K562 (cell line): ENCODE results near the gene ZNF691. TPM values are rescaled to one million over a fixed set of nuclear protein-coding genes. Genes with fewer than 3 reads are reported as not detected.

ENCODE experiments used
- ADNP ChIP-seq: fragments of 200-800 bp; sonication (Bioruptor generic); IDR thresholded peaks from 2 replicates; pipeline ENCODE4 v1.6.1; 2016; ENCODE audit warnings: missing genetic modification characterization, missing compliant biosample characterization
- CREM ChIP-seq: IDR thresholded peaks from 2 replicates; pipeline ENCODE4 v1.6.1; 2014; ENCODE audit warnings: antibody characterized with exemption, low read depth
- HNRNPUL1 ChIP-seq: fragments of 200-400 bp; formaldehyde crosslinking; IDR thresholded peaks from 2 replicates; pipeline ENCODE4 v1.6.1; 2017; ENCODE audit warnings: low read length
- NCOA1 ChIP-seq: fragments of 450-650 bp; IDR thresholded peaks from 2 replicates; pipeline ENCODE4 v1.6.1; 2016; ENCODE audit warnings: low read depth
- PPARD ChIP-seq: fragments of 250-450 bp; sonication (Bioruptor Pico); IDR thresholded peaks from 2 replicates; pipeline ENCODE4 v1.8.0; 2022; ENCODE audit warnings: inconsistent platforms, mild to moderate bottlenecking, moderate library complexity
- PTTG1 ChIP-seq: fragments of 450-650 bp; IDR thresholded peaks from 2 replicates; pipeline ENCODE4 v1.6.1; 2016; ENCODE audit warnings: low read depth, mild to moderate bottlenecking, missing genetic modification characterization, missing compliant biosample characterization
- PYGO2 ChIP-seq: fragments of 450-650 bp; IDR thresholded peaks from 2 replicates; pipeline ENCODE4 v1.6.1; 2016; ENCODE audit warnings: mild to moderate bottlenecking, missing genetic modification characterization, moderate library complexity, missing compliant biosample characterization
- SMAD2 ChIP-seq: fragments of 150-350 bp; IDR thresholded peaks from 2 replicates; pipeline ENCODE4 v1.6.1; 2014; ENCODE audit warnings: low read depth, mild to moderate bottlenecking, low read length
- SMARCB1 ChIP-seq: IDR thresholded peaks from 2 replicates; pipeline ENCODE4 v1.6.1; 2011; ENCODE audit warnings: improper control_type of control experiment, low read depth; ENCODE audit not compliant: insufficient read length
- SREBF2 ChIP-seq: sonication (generic); formaldehyde crosslinking; IDR thresholded peaks from 2 replicates; pipeline ENCODE4 v1.4.0; 2020; ENCODE audit warnings: mild to moderate bottlenecking, missing genetic modification reagents
- STAT5B ChIP-seq: fragments of 250-450 bp; sonication (Bioruptor Pico); IDR thresholded peaks from 2 replicates; pipeline ENCODE4 v1.8.0; 2021; ENCODE audit warnings: mild to moderate bottlenecking, inconsistent platforms
- ZEB2 ChIP-seq: fragments of 450-650 bp; IDR thresholded peaks from 2 replicates; pipeline ENCODE4 v1.6.1; 2016
- ZNF175 ChIP-seq: fragments of 200-800 bp; sonication (Bioruptor generic); IDR thresholded peaks from 2 replicates; pipeline ENCODE4 v1.6.1; 2016; ENCODE audit warnings: low read depth, mild to moderate bottlenecking, missing genetic modification characterization, missing compliant biosample characterization
- polyA plus RNA-seq, 8 experiments: library from polyadenylated mRNA; depleted of rRNA in 4 of 8; stranded (reverse) in 5 of 8; unstranded in 3 of 8; fragments of >200 nt; fragmentation: Nextera tagmentation in 2 of 8; fragmentation: Illumina TruSeq in 1 of 8; extraction: Ambion mirVana in 2 of 8; extraction: Trizol in 1 of 8; gene quantifications; 2 replicates each; pipeline versions ENCODE4 v1.2.1 to v1.2.3, GENCODE V29; 2011 to 2014; ENCODE audit warnings: inconsistent platforms in 1 of 8, missing spikeins in 1 of 8
- total RNA-seq, 7 experiments: library from RNA; depleted of rRNA in 6 of 7; stranded (reverse); fragments of >200 nt in 6 of 7; fragmentation: Illumina TruSeq in 2 of 7; extraction: Trizol in 2 of 7; gene quantifications; 2 replicates each; pipeline versions ENCODE4 v1.2.1 to v1.2.3, GENCODE V29; 2011 to 2021; ENCODE audit warnings: low replicate concordance in 1 of 7
- TF ChIP-seq, protein P1 (sequence below): fragments of 250-450 bp; sonication (Bioruptor Pico); IDR thresholded peaks from 2 replicates; pipeline ENCODE4 v1.8.0; 2022; ENCODE audit warnings: moderate library complexity, mild to moderate bottlenecking, inconsistent platforms
- TF ChIP-seq, protein P2 (sequence below): fragments of 250-450 bp; sonication (Bioruptor Pico); IDR thresholded peaks from 2 replicates; pipeline ENCODE4 v1.5.1; 2021; ENCODE audit warnings: mild to moderate bottlenecking
- TF ChIP-seq, protein P3 (sequence below): fragments of 450-650 bp; IDR thresholded peaks from one replicate; pipeline ENCODE4 v1.6.1; 2018; ENCODE audit warnings: mild to moderate bottlenecking, moderate library complexity; ENCODE audit not compliant: partially characterized antibody
- TF ChIP-seq, protein P4 (sequence below): sonication (generic); formaldehyde crosslinking; IDR thresholded peaks from 2 replicates; pipeline ENCODE4 v1.4.0; 2020; ENCODE audit warnings: mild to moderate bottlenecking, missing genetic modification reagents
- TF ChIP-seq, protein P5 (sequence below): fragments of 450-650 bp; formaldehyde crosslinking; IDR thresholded peaks from 2 replicates; pipeline ENCODE4 v1.4.0; 2022; ENCODE audit warnings: mild to moderate bottlenecking, moderate library complexity
- TF ChIP-seq, protein P6 (sequence below): fragments of 250-450 bp; sonication (Bioruptor Pico); IDR thresholded peaks from 2 replicates; pipeline ENCODE4 v1.8.0; 2022; ENCODE audit warnings: inconsistent platforms
- TF ChIP-seq, protein P7 (sequence below): fragments of 450-650 bp; conservative IDR thresholded peaks from 2 replicates; pipeline ENCODE4 v1.6.1; 2016; ENCODE audit warnings: missing genetic modification characterization, low read depth, mild to moderate bottlenecking, missing compliant biosample characterization, moderate library complexity

The ZNF691 gene
- total and polyA plus RNA-seq, 9 of the 15 experiments (the other 6 are each of a cell fraction or from before 2014, with no cell fraction given) = 10.7 to 30.4 (median 14.8) TPM

DNA sequence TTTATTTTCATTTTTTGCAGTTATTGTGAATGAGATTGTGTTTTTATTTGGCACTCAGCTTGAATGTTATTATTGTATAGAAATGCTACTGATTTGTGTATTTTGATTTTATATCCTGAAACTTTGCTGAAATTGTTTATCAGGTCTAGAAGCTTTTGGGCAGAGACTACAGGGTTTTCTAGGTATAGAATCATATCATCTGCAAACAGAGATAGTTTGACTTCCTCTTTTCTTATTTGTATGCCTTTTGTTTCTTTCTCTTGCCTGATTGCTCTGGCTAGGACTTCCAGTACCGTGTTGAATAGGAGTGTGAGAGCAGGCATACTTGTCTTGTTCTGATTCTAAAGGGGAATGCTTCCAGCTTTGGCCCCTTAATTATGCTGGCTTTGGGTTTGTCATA, 27.3 kb downstream of the ZNF691 start (continued):
- TF ChIP-seq, protein P1, sequence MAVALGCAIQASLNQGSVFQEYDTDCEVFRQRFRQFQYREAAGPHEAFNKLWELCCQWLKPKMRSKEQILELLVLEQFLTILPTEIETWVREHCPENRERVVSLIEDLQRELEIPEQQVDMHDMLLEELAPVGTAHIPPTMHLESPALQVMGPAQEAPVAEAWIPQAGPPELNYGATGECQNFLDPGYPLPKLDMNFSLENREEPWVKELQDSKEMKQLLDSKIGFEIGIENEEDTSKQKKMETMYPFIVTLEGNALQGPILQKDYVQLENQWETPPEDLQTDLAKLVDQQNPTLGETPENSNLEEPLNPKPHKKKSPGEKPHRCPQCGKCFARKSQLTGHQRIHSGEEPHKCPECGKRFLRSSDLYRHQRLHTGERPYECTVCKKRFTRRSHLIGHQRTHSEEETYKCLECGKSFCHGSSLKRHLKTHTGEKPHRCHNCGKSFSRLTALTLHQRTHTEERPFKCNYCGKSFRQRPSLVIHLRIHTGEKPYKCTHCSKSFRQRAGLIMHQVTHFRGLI (CRISPR knock-in tag) = no peak
- TF ChIP-seq STAT5B (CRISPR knock-in tag) (no peak), ZNF175 (CRISPR knock-in tag) (no peak), ZEB2 (no peak), SREBF2 (CRISPR knock-in tag) (no peak), PYGO2 (tag) (no peak), CREM (no peak), HNRNPUL1 (no peak), SMARCB1 (no peak), NCOA1 (no peak), ADNP (tag) (no peak), PTTG1 (tag) (no peak), SMAD2 (no peak), PPARD (CRISPR knock-in tag) (no peak)
- TF ChIP-seq, protein P2, sequence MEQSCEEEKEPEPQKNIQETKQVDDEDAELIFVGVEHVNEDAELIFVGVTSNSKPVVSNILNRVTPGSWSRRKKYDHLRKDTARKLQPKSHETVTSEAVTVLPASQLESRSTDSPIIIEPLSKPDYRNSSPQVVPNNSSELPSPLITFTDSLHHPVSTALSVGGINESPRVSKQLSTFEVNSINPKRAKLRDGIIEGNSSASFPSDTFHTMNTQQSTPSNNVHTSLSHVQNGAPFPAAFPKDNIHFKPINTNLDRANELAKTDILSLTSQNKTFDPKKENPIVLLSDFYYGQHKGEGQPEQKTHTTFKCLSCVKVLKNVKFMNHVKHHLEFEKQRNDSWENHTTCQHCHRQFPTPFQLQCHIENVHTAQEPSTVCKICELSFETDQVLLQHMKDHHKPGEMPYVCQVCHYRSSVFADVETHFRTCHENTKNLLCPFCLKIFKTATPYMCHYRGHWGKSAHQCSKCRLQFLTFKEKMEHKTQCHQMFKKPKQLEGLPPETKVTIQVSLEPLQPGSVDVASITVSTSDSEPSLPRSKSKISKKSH (CRISPR knock-in tag) = no peak
- TF ChIP-seq, protein P3, sequence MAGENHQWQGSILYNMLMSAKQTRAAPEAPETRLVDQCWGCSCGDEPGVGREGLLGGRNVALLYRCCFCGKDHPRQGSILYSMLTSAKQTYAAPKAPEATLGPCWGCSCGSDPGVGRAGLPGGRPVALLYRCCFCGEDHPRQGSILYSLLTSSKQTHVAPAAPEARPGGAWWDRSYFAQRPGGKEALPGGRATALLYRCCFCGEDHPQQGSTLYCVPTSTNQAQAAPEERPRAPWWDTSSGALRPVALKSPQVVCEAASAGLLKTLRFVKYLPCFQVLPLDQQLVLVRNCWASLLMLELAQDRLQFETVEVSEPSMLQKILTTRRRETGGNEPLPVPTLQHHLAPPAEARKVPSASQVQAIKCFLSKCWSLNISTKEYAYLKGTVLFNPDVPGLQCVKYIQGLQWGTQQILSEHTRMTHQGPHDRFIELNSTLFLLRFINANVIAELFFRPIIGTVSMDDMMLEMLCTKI = no peak
- TF ChIP-seq, protein P4, sequence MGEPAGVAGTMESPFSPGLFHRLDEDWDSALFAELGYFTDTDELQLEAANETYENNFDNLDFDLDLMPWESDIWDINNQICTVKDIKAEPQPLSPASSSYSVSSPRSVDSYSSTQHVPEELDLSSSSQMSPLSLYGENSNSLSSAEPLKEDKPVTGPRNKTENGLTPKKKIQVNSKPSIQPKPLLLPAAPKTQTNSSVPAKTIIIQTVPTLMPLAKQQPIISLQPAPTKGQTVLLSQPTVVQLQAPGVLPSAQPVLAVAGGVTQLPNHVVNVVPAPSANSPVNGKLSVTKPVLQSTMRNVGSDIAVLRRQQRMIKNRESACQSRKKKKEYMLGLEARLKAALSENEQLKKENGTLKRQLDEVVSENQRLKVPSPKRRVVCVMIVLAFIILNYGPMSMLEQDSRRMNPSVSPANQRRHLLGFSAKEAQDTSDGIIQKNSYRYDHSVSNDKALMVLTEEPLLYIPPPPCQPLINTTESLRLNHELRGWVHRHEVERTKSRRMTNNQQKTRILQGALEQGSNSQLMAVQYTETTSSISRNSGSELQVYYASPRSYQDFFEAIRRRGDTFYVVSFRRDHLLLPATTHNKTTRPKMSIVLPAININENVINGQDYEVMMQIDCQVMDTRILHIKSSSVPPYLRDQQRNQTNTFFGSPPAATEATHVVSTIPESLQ = no peak
- TF ChIP-seq, protein P5, sequence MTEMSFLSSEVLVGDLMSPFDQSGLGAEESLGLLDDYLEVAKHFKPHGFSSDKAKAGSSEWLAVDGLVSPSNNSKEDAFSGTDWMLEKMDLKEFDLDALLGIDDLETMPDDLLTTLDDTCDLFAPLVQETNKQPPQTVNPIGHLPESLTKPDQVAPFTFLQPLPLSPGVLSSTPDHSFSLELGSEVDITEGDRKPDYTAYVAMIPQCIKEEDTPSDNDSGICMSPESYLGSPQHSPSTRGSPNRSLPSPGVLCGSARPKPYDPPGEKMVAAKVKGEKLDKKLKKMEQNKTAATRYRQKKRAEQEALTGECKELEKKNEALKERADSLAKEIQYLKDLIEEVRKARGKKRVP (CRISPR knock-in tag) = no peak
- TF ChIP-seq, protein P6, sequence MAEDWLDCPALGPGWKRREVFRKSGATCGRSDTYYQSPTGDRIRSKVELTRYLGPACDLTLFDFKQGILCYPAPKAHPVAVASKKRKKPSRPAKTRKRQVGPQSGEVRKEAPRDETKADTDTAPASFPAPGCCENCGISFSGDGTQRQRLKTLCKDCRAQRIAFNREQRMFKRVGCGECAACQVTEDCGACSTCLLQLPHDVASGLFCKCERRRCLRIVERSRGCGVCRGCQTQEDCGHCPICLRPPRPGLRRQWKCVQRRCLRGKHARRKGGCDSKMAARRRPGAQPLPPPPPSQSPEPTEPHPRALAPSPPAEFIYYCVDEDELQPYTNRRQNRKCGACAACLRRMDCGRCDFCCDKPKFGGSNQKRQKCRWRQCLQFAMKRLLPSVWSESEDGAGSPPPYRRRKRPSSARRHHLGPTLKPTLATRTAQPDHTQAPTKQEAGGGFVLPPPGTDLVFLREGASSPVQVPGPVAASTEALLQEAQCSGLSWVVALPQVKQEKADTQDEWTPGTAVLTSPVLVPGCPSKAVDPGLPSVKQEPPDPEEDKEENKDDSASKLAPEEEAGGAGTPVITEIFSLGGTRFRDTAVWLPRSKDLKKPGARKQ (CRISPR knock-in tag) = no peak
- TF ChIP-seq, protein P7, sequence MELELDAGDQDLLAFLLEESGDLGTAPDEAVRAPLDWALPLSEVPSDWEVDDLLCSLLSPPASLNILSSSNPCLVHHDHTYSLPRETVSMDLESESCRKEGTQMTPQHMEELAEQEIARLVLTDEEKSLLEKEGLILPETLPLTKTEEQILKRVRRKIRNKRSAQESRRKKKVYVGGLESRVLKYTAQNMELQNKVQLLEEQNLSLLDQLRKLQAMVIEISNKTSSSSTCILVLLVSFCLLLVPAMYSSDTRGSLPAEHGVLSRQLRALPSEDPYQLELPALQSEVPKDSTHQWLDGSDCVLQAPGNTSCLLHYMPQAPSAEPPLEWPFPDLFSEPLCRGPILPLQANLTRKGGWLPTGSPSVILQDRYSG (tag) = no peak
